Panc1 (cell line): Measurements from ENCODE around the gene SAMD11. TPM values are rescaled to one million over a fixed set of nuclear protein-coding genes. Genes with fewer than 3 reads are reported as not detected.

Source experiments
- ATAC-seq: fragments of 200-7000 bp; cut with Tn5 transposase; 2 replicates; pipeline ENCODE4 v1.9.1; 2020; ENCODE audit warnings: mild to moderate bottlenecking, moderate library complexity
- BruUV-seq: library from RNA; stranded (reverse); fragments of 400-500 nt; replicated peaks from 2 replicates; lab custom pipeline; 2021; lab: Mats Ljungman, UMichigan
- CTCF ChIA-PET: fragments of 300-600 bp; sonication (Branson Sonifier 250); formaldehyde crosslinking; loops from one replicate; lab custom pipeline; 2022; ENCODE audit warnings: antibody characterized with exemption; lab: Charles Lee
- POLR2A ChIA-PET: fragments of 300-600 bp; sonication (Branson Sonifier 250); formaldehyde crosslinking; loops from one replicate; lab custom pipeline; 2022; ENCODE audit warnings: antibody characterized with exemption; lab: Charles Lee
- DNase-seq: peaks from one replicate; pipeline ENCODE4 v3.0.0-alpha.2; 2010; ENCODE audit warnings: low read depth, low spot score
- H3K27ac ChIP-seq: 2 replicates; pipeline ENCODE4 v1.5.1; 2011; ENCODE audit warnings: mild to moderate bottlenecking, low read length, inconsistent platforms
- H3K27me3 ChIP-seq: fragments of 200-500 bp; sonication (Bioruptor generic); 2 replicates; pipeline ENCODE4 v1.6.0; 2014; ENCODE audit warnings: low read length, inconsistent platforms; ENCODE audit not compliant: control insufficient read depth, insufficient read depth
- H3K36me3 ChIP-seq: fragments of 200-500 bp; sonication (Bioruptor generic); 2 replicates; pipeline ENCODE4 v1.5.1; 2014; ENCODE audit warnings: inconsistent platforms, mild to moderate bottlenecking, low read length, moderate library complexity; ENCODE audit not compliant: control insufficient read depth, insufficient read depth
- H3K4me1 ChIP-seq: 2 replicates; pipeline ENCODE4 v1.5.1; 2011; ENCODE audit warnings: inconsistent platforms, mild to moderate bottlenecking, low read length, moderate library complexity; ENCODE audit not compliant: control insufficient read depth, insufficient read depth
- H3K4me3 ChIP-seq, 2 experiments: 2 replicates each; pipeline ENCODE4 v1.5.1; 2011 to 2012; ENCODE audit warnings: low read depth in 2 of 2, low read length in 2 of 2, mild to moderate bottlenecking in 2 of 2, inconsistent platforms in 1 of 2, moderate library complexity in 1 of 2
- H3K9me3 ChIP-seq: fragments of 200-500 bp; sonication (Bioruptor generic); 2 replicates; pipeline ENCODE4 v1.5.1; 2014; ENCODE audit warnings: low read depth, mild to moderate bottlenecking, inconsistent platforms, low read length, moderate library complexity; ENCODE audit not compliant: control insufficient read depth, insufficient read depth
- POLR2AphosphoS5 ChIP-seq: IDR thresholded peaks from 2 replicates; pipeline ENCODE4 v1.6.1; 2012; ENCODE audit warnings: mild to moderate bottlenecking, low read depth, low read length, moderate library complexity
- SIN3A ChIP-seq: IDR thresholded peaks from 2 replicates; pipeline ENCODE4 v1.6.1; 2012; ENCODE audit warnings: low read depth, mild to moderate bottlenecking, low read length, moderate library complexity, borderline replicate concordance; ENCODE audit not compliant: insufficient read depth
- TCF7L2 ChIP-seq: IDR thresholded peaks from 2 replicates; pipeline ENCODE4 v1.6.1; 2011; ENCODE audit warnings: mild to moderate bottlenecking, low read depth, low read length, inconsistent platforms
- in situ Hi-C: cut with HindIII; loops from 2 replicates; pipeline ENCODE4 v1.10.0; 2016; ENCODE audit warnings: low sequenced_read_pairs, low pct_unique_long_range_greater_than_20kb
- intact Hi-C: fragments of 100-400 bp; cut with micrococcal nuclease; formaldehyde crosslinking; loops from one replicate; pipeline ENCODE4 v1.10.0; 2022; ENCODE audit not compliant: unreplicated experiment
- total RNA-seq: library from RNA; stranded (reverse); gene quantifications from one replicate; pipeline ENCODE4 v1.2.1, GENCODE V29; 2021; ENCODE audit not compliant: unreplicated experiment
- TF ChIP-seq, protein P1 (sequence below): fragments of 450-650 bp; IDR thresholded peaks from 2 replicates; pipeline ENCODE4 v1.5.1; 2017; ENCODE audit warnings: mild to moderate bottlenecking
- TF ChIP-seq, protein P2 (sequence below), 2 experiments: IDR thresholded peaks; 2 replicates each; pipeline ENCODE4 v1.6.1; 2011 to 2012; ENCODE audit warnings: low read depth in 2 of 2, control low read depth in 1 of 2, low read length in 1 of 2, mild to moderate bottlenecking in 1 of 2, moderate library complexity in 1 of 2; ENCODE audit not compliant: insufficient read depth in 1 of 2

The SAMD11 gene
- total RNA-seq, 1 experiment from 2014 or later = 51.8 TPM

DNA sequence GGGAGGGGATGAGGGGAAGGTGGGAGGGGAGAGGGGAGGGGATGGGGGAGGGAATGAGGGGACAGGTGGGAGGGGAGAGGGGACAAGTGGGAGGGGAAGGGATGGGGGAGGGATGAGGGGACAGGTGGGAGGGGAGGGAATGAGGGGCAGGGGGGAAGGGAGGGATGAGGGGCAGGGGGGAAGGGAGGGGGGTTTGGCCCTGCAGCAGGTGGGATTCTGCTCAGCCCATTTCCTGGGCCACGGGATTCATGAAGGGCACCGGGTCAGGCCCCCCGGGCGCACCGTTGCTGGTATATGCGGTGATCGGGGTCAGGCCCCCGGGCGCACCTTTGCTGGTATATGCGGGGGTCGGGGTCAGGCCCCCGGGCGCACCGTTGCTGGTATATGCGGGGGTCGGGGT is 15.1 kb upstream of the SAMD11 start:
- ChIA-PET POLR2A (no interaction called here), CTCF (no interaction called here)
- Histone ChIP-seq H3K4me1 (peaks cover 69% of the 10 kb centered on the region), H3K9me3 (no peaks in the 10 kb centered on the region), H3K36me3 (no peaks in the 10 kb centered on the region), H3K27me3 (no peaks in the 10 kb centered on the region), H3K4me3 (no peak overlapping the region), H3K27ac (no peak overlapping the region)
- ATAC-seq = no peak
- intact Hi-C loops (loop anchor here (5.0 kb wide), 1 partner anchor 34 kb away; no protein-coding TSS in a partner anchor), in situ Hi-C loops (no loop called here)
- TF ChIP-seq, protein P1, sequence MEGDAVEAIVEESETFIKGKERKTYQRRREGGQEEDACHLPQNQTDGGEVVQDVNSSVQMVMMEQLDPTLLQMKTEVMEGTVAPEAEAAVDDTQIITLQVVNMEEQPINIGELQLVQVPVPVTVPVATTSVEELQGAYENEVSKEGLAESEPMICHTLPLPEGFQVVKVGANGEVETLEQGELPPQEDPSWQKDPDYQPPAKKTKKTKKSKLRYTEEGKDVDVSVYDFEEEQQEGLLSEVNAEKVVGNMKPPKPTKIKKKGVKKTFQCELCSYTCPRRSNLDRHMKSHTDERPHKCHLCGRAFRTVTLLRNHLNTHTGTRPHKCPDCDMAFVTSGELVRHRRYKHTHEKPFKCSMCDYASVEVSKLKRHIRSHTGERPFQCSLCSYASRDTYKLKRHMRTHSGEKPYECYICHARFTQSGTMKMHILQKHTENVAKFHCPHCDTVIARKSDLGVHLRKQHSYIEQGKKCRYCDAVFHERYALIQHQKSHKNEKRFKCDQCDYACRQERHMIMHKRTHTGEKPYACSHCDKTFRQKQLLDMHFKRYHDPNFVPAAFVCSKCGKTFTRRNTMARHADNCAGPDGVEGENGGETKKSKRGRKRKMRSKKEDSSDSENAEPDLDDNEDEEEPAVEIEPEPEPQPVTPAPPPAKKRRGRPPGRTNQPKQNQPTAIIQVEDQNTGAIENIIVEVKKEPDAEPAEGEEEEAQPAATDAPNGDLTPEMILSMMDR = no peak
- TF ChIP-seq TCF7L2 (no peak), POLR2AphosphoS5 (no peak), SIN3A (no peak)
- TF ChIP-seq, protein P2, sequence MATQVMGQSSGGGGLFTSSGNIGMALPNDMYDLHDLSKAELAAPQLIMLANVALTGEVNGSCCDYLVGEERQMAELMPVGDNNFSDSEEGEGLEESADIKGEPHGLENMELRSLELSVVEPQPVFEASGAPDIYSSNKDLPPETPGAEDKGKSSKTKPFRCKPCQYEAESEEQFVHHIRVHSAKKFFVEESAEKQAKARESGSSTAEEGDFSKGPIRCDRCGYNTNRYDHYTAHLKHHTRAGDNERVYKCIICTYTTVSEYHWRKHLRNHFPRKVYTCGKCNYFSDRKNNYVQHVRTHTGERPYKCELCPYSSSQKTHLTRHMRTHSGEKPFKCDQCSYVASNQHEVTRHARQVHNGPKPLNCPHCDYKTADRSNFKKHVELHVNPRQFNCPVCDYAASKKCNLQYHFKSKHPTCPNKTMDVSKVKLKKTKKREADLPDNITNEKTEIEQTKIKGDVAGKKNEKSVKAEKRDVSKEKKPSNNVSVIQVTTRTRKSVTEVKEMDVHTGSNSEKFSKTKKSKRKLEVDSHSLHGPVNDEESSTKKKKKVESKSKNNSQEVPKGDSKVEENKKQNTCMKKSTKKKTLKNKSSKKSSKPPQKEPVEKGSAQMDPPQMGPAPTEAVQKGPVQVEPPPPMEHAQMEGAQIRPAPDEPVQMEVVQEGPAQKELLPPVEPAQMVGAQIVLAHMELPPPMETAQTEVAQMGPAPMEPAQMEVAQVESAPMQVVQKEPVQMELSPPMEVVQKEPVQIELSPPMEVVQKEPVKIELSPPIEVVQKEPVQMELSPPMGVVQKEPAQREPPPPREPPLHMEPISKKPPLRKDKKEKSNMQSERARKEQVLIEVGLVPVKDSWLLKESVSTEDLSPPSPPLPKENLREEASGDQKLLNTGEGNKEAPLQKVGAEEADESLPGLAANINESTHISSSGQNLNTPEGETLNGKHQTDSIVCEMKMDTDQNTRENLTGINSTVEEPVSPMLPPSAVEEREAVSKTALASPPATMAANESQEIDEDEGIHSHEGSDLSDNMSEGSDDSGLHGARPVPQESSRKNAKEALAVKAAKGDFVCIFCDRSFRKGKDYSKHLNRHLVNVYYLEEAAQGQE (IDR thresholded peaks at IDR 0.05; ENCODE audit: insufficient read depth in 1 of 2, low read depth in 2 of 2, low read length in 1 of 2) = no peak
- DNase-seq = no peak
- BruUV-seq = no TSS peak

DNA sequence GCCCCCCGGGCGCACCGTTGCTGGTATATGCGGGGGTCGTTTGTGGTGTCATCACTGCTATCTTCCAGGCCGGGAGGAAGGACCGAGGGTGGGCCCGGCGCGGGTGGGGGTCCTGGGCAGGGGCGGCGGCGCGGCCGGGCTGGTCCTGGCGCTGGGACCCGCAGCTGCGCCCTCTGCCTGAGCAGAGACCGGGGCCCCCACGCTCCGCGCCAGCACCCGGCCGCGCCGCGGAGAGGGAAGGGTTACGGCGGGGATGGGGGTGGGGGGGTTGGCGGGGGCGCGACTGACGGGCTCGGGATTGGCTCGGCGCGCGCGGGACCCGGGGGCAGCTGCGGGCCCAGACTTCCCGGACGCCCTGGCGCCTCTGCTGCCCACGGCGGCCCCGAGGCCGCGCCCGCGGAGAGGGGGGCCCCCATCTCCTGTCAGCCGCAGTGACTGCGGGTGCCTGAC is 13.8 kb upstream of the SAMD11 start:
- in situ Hi-C loops = no loop called here
- no peak overlapping the region for H3K4me3 ChIP-seq
- DNase-seq (no peak), ATAC-seq (no peak)
- POLR2A ChIA-PET = no interaction called here
- no peaks in the 10 kb centered on the region for H3K36me3 ChIP-seq
- CTCF ChIA-PET = no interaction called here
- TF ChIP-seq POLR2AphosphoS5 = no peak
- no peak for TF ChIP-seq TCF7L2
- TF ChIP-seq, protein P1 = no peak
- TF ChIP-seq, protein P2 (IDR thresholded peaks at IDR 0.05; ENCODE audit: insufficient read depth in 1 of 2, low read depth in 2 of 2, low read length in 1 of 2) = no peak
- no peak for TF ChIP-seq SIN3A
- H3K9me3 ChIP-seq = no peaks in the 10 kb centered on the region
- no peaks in the 10 kb centered on the region for H3K27me3 ChIP-seq
- intact Hi-C loops = loop anchor here (5.0 kb wide), 1 partner anchor 32 kb away; no protein-coding TSS in a partner anchor
- H3K27ac ChIP-seq = no peak overlapping the region
- BruUV-seq = no TSS peak
- peaks cover 69% of the 10 kb centered on the region for H3K4me1 ChIP-seq
